ENCODE measurements around the gene OASL. TPM values are rescaled to one million over a fixed set of nuclear protein-coding genes. Genes with fewer than 3 reads are reported as not detected.

Gene OASL
- polyA plus RNA-seq, 1 of the 3 experiments (the other 2 are of a cell fraction): 0.41 TPM

- no peak overlapping the region for H2AFZ ChIP-seq (ENCODE audit: low read depth)
- H3K9ac ChIP-seq: no peak overlapping the region
- 72% methylated on average over 7 of the region's 11 CpGs for WGBS (ENCODE audit: low lambda C conversion rate)
- CTCF ChIA-PET: no interaction called here
- no peaks in the 10 kb centered on the region for H3K27me3 ChIP-seq (ENCODE audit: insufficient read depth)
- H3K79me2 ChIP-seq (ENCODE audit: insufficient read depth): no peaks in the 10 kb centered on the region
- H3K4me1 ChIP-seq (ENCODE audit: control insufficient read depth in 1 of 2, insufficient read depth in 2 of 2, low read depth in 1 of 2, low read length in 1 of 2): peaks cover 0 to 2% of the 10 kb centered on the region in 2 experiments; a peak in 1 of 4 replicates
- no peak overlapping the region for H3K27ac ChIP-seq (ENCODE audit: low read depth in 2 of 2, low read length in 1 of 2)
- H3K9me2 ChIP-seq: no peaks in the 10 kb centered on the region
- TF ChIP-seq USF1 (IDR thresholded peaks at IDR 0.05; ENCODE audit: borderline replicate concordance, low read depth) (no peak), YY1 (IDR thresholded peaks at IDR 0.05; ENCODE audit: low read depth) (no peak), RXRA (IDR thresholded peaks at IDR 0.05; ENCODE audit: borderline replicate concordance, low read depth) (no peak), TAF1 (IDR thresholded peaks at IDR 0.05; ENCODE audit: borderline replicate concordance, low read depth, low read length) (no peak), NFIC (IDR thresholded peaks at IDR 0.05; ENCODE audit: borderline replicate concordance) (no peak), USF2 (IDR thresholded peaks at IDR 0.05; ENCODE audit: borderline replicate concordance, low read depth, low read length) (no peak), GATA2 (CRISPR knock-in tag; IDR thresholded peaks at IDR 0.05) (no peak), PBX3 (IDR thresholded peaks at IDR 0.05) (no peak), SMC3 (IDR thresholded peaks at IDR 0.05; ENCODE audit: low read depth, low read length) (no peak), ELF1 (IDR thresholded peaks at IDR 0.05) (no peak), JUND (IDR thresholded peaks at IDR 0.05) (no peak), MXI1 (IDR thresholded peaks at IDR 0.05; ENCODE audit: low read depth, low read length) (no peak), FOXJ3 (CRISPR knock-in tag; IDR thresholded peaks at IDR 0.05) (no peak), GABPA (IDR thresholded peaks at IDR 0.05; ENCODE audit: low read depth) (no peak), REST (IDR thresholded peaks at IDR 0.05; ENCODE audit: low read depth, low read length) (no peak), POLR2AphosphoS5 (IDR thresholded peaks at IDR 0.05; ENCODE audit: low read depth, low read length) (no peak), MEF2A (IDR thresholded peaks at IDR 0.05; ENCODE audit: borderline replicate concordance, low read depth) (no peak), SIN3A (IDR thresholded peaks at IDR 0.05; ENCODE audit: borderline replicate concordance, low read depth, low read length) (no peak), TEAD4 (IDR thresholded peaks at IDR 0.05; ENCODE audit: borderline replicate concordance, insufficient read depth) (no peak), EZH2phosphoT487 (IDR thresholded peaks at IDR 0.05; ENCODE audit: borderline replicate concordance, low read depth) (no peak)
- H3K4me3 ChIP-seq (ENCODE audit: low read depth in 2 of 2, low read length in 1 of 2): no peak overlapping the region
- H3K4me2 ChIP-seq: no peak overlapping the region
- POLR2A ChIA-PET: no interaction called here
- H3K9me3 ChIP-seq: no peaks in the 10 kb centered on the region
- no peak for DNase-seq
- no peaks in the 10 kb centered on the region for H3F3A ChIP-seq (replicated peaks; ENCODE audit: insufficient read depth)
- H4K20me1 ChIP-seq (ENCODE audit: insufficient read depth): no peaks in the 10 kb centered on the region
- H3K36me3 ChIP-seq (replicated peaks in 1 of 2; ENCODE audit: control insufficient read depth in 1 of 2, insufficient read depth in 2 of 2, low read length in 1 of 2): no peaks in the 10 kb centered on the region
These were observed 14.7 kb upstream of the OASL start for GRCh38 chr12:121053706-121054105.

Data from SK-N-SH (cell line).